Measurements from ENCODE around the gene RHBDF1. TPM values are rescaled to one million over a fixed set of nuclear protein-coding genes. Genes with fewer than 3 reads are reported as not detected.

RHBDF1 gene, protein sequence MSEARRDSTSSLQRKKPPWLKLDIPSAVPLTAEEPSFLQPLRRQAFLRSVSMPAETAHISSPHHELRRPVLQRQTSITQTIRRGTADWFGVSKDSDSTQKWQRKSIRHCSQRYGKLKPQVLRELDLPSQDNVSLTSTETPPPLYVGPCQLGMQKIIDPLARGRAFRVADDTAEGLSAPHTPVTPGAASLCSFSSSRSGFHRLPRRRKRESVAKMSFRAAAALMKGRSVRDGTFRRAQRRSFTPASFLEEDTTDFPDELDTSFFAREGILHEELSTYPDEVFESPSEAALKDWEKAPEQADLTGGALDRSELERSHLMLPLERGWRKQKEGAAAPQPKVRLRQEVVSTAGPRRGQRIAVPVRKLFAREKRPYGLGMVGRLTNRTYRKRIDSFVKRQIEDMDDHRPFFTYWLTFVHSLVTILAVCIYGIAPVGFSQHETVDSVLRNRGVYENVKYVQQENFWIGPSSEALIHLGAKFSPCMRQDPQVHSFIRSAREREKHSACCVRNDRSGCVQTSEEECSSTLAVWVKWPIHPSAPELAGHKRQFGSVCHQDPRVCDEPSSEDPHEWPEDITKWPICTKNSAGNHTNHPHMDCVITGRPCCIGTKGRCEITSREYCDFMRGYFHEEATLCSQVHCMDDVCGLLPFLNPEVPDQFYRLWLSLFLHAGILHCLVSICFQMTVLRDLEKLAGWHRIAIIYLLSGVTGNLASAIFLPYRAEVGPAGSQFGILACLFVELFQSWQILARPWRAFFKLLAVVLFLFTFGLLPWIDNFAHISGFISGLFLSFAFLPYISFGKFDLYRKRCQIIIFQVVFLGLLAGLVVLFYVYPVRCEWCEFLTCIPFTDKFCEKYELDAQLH
- 21.0 to 29.2 TPM (median 26.3 TPM) in 5 replicates for total RNA-seq (2022; extraction: Qiagen RNA extraction; ENCODE audit: low read depth)

DNA sequence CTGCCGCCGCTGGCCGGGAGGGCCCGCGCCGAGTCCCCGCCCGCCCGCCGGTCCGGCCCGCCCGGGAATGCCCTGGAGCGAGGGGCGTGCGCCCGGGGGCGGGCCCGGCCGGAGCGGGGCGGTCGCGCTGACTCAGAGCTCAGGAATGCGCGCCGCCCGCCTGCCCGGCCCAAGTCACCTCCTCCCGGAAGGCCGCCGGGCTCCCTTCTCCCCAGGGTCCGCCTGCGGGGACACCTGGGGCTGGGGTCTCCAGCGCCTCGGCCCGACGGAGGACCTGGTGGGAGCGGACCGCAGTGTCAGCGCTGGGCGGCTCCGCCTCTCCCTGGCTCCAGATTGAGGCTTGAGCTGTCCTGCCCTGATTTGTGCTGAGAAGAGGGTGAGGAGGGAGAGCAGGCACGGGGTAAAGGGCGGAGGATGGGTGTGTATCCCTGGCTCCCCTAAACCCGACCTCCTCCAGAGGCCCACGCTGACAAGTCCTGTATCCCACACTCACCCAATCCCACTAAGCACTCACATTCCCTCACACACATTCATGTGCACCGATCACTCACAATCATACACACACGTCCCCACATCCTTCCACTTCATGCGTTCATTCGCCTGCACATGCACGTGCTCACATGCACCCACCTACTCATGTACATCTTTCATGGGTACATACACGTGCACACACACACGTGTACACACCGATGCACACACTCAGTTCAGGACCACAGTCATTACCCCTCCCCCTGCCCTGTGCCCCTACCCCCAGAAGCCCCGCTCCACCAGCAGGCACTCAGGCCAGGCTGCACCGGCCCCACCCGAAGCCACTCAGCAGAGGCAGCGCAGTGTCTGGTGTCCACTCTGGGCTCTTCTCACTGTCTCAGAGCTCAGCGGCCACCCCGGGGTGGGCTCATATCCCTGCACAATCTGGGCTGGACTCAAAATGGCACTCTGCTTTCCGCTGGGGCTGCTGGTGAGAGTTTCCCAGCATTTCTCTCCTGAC is at the start of gene RHBDF1:
Gene RHBDF1 (minus strand): TSS at position 71 of the 988 bp plus-strand sequence. CDS start 7,616 bp downstream, outside the sequence.

DNA sequence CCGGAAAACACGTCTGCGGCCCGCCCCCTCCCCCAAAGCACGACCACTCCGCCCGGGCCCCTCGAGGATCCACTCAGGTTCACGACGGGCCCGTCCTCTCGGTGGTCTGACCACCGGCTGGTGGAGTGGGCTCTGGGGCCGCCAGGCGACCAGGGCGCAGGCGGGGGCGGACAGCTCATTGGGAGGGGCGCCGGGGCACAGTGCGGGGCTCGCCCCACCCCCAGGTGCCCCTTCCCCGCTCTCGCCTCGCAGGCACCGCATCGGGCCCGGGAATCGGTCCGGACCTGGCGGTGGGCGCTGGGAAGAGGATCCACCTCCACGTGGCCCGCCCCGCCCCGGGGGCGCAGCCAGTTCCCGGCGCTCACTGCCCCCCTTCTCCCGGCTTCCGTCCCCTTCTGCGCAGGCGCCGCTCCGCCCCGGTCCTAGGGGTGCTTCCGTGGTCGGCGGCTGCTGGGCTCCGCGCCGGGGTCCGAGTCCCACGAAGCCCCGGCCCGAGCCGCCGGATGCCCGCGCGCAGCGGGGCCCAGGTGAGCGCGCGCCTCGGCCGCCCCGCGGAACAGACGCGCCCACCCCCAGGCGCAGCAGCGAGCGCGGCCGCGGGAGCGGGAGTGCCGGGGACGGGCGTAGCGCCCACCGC is 5.5 kb upstream of the RHBDF1 start, which contains the start of gene MPG:
Gene MPG (plus strand): TSS at position 419 of the 637 bp plus-strand sequence. CDS start 85 bp downstream, at position 504.

DNA sequence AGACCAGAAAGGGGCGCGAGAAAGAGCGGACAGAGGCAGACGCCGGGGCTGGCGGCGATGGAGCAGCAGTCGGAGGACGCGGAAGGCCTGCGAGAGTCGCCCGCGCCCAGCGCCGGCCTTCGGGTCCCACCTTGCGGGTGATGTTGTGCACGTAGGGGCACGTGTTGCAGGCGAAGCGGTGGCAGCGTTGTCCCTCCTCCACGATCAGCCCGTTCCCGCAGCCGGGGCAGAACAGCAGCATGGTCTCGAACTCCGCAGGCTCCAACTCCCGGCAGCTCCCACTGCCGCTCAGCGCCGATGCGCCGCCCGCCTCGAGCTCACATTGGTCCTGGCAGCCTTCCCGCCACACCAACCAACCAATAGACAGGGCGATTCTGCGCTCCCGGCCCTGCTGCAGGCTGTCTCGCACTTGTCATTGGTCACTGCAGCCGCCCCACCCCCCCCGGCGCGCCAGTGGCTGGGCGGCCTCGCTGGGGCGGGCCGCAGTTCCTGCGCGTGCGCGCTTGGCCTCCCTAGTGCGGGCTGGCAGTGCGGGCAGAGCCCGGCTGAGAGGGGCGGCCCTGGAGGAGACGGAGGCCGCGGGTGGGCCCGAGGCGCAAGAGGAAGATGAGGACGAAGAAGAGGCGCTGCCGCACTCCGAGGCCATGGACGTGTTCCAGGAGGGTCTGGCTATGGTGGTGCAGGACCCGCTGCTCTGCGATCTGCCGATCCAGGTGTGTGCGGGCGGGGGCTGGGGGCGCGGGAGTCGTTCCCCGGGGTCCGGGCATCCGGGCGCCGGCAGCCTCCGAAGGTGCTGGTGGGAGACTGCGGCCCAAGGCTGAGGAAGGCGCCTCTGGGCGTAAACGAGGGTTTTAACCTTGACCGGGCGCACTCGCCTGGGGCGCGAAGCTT is 18.8 kb downstream of the RHBDF1 start, which contains the start of the genes POLR3K and SNRNP25:
Gene POLR3K (minus strand): TSS at position 263 of the 891 bp plus-strand sequence. CDS start 22 bp downstream, at position 241.
Gene SNRNP25 (plus strand): TSS at position 483 of the 891 bp plus-strand sequence. CDS start 189 bp downstream, at position 672.

Other genes starting within 250 kb of the RHBDF1 start
- 33.2 to 39.5 TPM (median 36.1 TPM) in 5 replicates for gene POLR3K, start 19.0 kb downstream of the RHBDF1 start, total RNA-seq (2022; extraction: Qiagen RNA extraction; ENCODE audit: low read depth)
- gene SNRNP25, start 18.8 kb downstream of the RHBDF1 start, total RNA-seq (2022; extraction: Qiagen RNA extraction; ENCODE audit: low read depth) = 60.1 to 79.1 TPM (median 71.3 TPM) in 5 replicates
- 60.5 to 76.5 TPM (median 71.6 TPM) in 5 replicates for gene MPG, start 5.6 kb upstream of the RHBDF1 start, total RNA-seq (2022; extraction: Qiagen RNA extraction; ENCODE audit: low read depth)
- gene NPRL3, start 66.0 kb upstream of the RHBDF1 start, total RNA-seq (2022; extraction: Qiagen RNA extraction; ENCODE audit: low read depth) = 21.2 to 28.4 TPM (median 26.7 TPM) in 5 replicates
- gene HBZ, start 80.0 kb upstream of the RHBDF1 start, total RNA-seq (2022; extraction: Qiagen RNA extraction; ENCODE audit: low read depth) = not detected in 5 replicates
- not detected in 5 replicates for gene HBM, start 93.3 kb upstream of the RHBDF1 start, total RNA-seq (2022; extraction: Qiagen RNA extraction; ENCODE audit: low read depth)
- gene HBA2, start 100.2 kb upstream of the RHBDF1 start, total RNA-seq (2022; extraction: Qiagen RNA extraction; ENCODE audit: low read depth) = 0.63 to 1.4 TPM in 2 of 5 replicates, not detected in the others
- 0.48 to 2.0 TPM (median 1.4 TPM) in 5 replicates for gene HBA1, start 104.0 kb upstream of the RHBDF1 start, total RNA-seq (2022; extraction: Qiagen RNA extraction; ENCODE audit: low read depth)
- 6.0 to 9.4 TPM (median 6.9 TPM) in 5 replicates for gene HBQ1, start 107.8 kb upstream of the RHBDF1 start, total RNA-seq (2022; extraction: Qiagen RNA extraction; ENCODE audit: low read depth)
- gene LUC7L, start 156.8 kb upstream of the RHBDF1 start, total RNA-seq (2022; extraction: Qiagen RNA extraction; ENCODE audit: low read depth) = 41.6 to 48.8 TPM (median 45.7 TPM) in 5 replicates
- 40.6 to 50.1 TPM (median 47.8 TPM) in 5 replicates for gene FAM234A, start 162.2 kb upstream of the RHBDF1 start, total RNA-seq (2022; extraction: Qiagen RNA extraction; ENCODE audit: low read depth)
- gene RGS11, start 203.3 kb upstream of the RHBDF1 start, total RNA-seq (2022; extraction: Qiagen RNA extraction; ENCODE audit: low read depth) = 3.9 to 5.5 TPM (median 5.0 TPM) in 5 replicates
- 1.7 to 3.2 TPM (median 2.5 TPM) in 5 replicates for gene ARHGDIG, start 208.0 kb upstream of the RHBDF1 start, total RNA-seq (2022; extraction: Qiagen RNA extraction; ENCODE audit: low read depth)
- gene PDIA2, start 210.5 kb upstream of the RHBDF1 start, total RNA-seq (2022; extraction: Qiagen RNA extraction; ENCODE audit: low read depth) = 0.18 to 0.51 TPM (median 0.44 TPM) in 5 replicates

Data from A549 treated with GW870086 at 1 μM for 4 hours (cell line).